Calu3 (cell line): ENCODE measurements around the gene AIPL1. TPM values are rescaled to one million over a fixed set of nuclear protein-coding genes. Genes with fewer than 3 reads are reported as not detected.

Experiments used
- BruUV-seq: library from RNA; stranded (reverse); fragments of 400-500 nt; replicated peaks from 2 replicates; lab custom pipeline; 2021; lab: Mats Ljungman, UMichigan
- CTCF ChIA-PET: fragments of 300-600 bp; sonication (Branson Sonifier 250); formaldehyde crosslinking; loops from one replicate; lab custom pipeline; 2022; ENCODE audit warnings: antibody characterized with exemption; lab: Charles Lee
- DNase-seq: peaks from one replicate; pipeline ENCODE4 v3.0.0; 2022
- H3K27ac Mint-ChIP-seq: one replicate; pipeline ENCODE4 v1.8.0; 2022; ENCODE audit warnings: mixed read lengths; ENCODE audit not compliant: unreplicated experiment
- H3K27me3 Mint-ChIP-seq: one replicate; pipeline ENCODE4 v1.8.0; 2022; ENCODE audit warnings: mixed read lengths; ENCODE audit not compliant: unreplicated experiment
- H3K36me3 Mint-ChIP-seq: one replicate; pipeline ENCODE4 v1.8.0; 2022; ENCODE audit warnings: mild to moderate bottlenecking, moderate library complexity, mixed read lengths; ENCODE audit not compliant: insufficient read depth, unreplicated experiment
- H3K4me1 Mint-ChIP-seq: one replicate; pipeline ENCODE4 v1.8.0; 2022; ENCODE audit warnings: mild to moderate bottlenecking, low read depth, mixed read lengths; ENCODE audit not compliant: unreplicated experiment
- H3K4me3 Mint-ChIP-seq: one replicate; pipeline ENCODE4 v1.8.0; 2022; ENCODE audit warnings: mild to moderate bottlenecking, low read depth, moderate library complexity, mixed read lengths; ENCODE audit not compliant: unreplicated experiment
- H3K9me3 Mint-ChIP-seq: one replicate; pipeline ENCODE4 v1.8.0; 2022; ENCODE audit warnings: low read depth, mixed read lengths; ENCODE audit not compliant: unreplicated experiment
- CTCF ChIP-seq: fragments of 200-600 bp; IDR thresholded peaks from one replicate; pipeline ENCODE4 v1.8.0; 2022; ENCODE audit warnings: antibody characterized with exemption; ENCODE audit not compliant: unreplicated experiment
- intact Hi-C: fragments of 100-400 bp; cut with micrococcal nuclease; formaldehyde crosslinking; loops from one replicate; pipeline ENCODE4 v1.10.0; 2022; ENCODE audit not compliant: unreplicated experiment
- total RNA-seq: library from RNA; stranded (reverse); gene quantifications from 2 replicates; pipeline ENCODE4 v1.2.3, GENCODE V29; 2022

The AIPL1 gene
- total RNA-seq, 1 experiment from 2014 or later: not detected

GRCh38 chr17:6442775-6443174, 7.9 kb upstream of the AIPL1 start:
- no peak for DNase-seq
- peaks cover 9% of the 10 kb centered on the region for H3K4me1 Mint-ChIP-seq
- H3K36me3 Mint-ChIP-seq: peaks cover 20% of the 10 kb centered on the region
- peaks cover 13% of the 10 kb centered on the region for H3K27me3 Mint-ChIP-seq
- CTCF ChIA-PET: no interaction called here
- intact Hi-C loops: no loop called here
- H3K4me3 Mint-ChIP-seq: no peak overlapping the region
- no peak for TF ChIP-seq CTCF
- H3K27ac Mint-ChIP-seq: no peak overlapping the region
- no TSS peak for BruUV-seq
- no peaks in the 10 kb centered on the region for H3K9me3 Mint-ChIP-seq

DNA sequence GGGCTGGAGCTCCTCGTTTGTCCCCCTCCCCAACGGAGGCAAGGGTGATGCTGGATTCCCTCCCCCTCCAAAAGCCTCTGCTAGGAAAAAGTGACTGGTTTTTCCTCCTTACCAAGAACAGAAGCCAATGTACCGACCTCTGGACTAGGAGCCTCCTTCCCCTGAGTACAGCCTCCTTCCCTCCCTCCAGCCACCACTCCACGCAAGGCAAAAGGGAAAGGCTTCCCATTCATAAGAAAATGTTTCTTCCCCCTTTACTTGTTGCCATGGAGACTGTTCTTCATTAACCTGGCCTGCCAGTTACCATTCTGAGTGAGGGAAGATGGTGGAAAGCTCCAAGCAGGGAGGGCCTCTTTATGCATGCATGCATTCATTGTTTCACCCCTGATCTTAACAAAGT, 5.0 kb upstream of the AIPL1 start:
- no TSS peak for BruUV-seq
- Mint-ChIP-seq H3K9me3 (no peaks in the 10 kb centered on the region), H3K4me3 (no peak overlapping the region), H3K27ac (no peak overlapping the region), H3K4me1 (no peaks in the 10 kb centered on the region), H3K36me3 (peaks cover 19% of the 10 kb centered on the region), H3K27me3 (peaks cover 36% of the 10 kb centered on the region)
- no peak for DNase-seq
- CTCF ChIA-PET: no interaction called here
- intact Hi-C loops: no loop called here
- TF ChIP-seq CTCF: no peak

DNA sequence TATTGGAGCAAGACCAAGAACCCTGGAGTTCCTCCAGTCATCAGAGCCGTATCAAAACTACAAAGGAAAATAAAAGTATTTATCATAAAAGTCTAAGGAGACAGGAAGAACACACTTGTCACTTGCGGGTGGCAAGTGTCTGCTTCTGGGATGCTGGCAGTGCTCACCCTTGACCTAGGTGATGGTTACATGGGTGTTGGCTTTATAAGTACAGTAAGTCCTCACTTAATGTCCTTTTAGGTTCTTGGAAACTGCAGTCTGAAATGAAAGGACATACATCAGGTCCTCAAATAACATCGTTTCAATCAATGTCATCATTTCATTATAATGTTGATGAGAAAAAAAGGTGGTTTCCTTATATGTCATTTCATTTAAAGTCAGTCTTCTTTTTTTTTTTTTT, 3.0 kb upstream of the AIPL1 start:
- Mint-ChIP-seq H3K9me3 (no peaks in the 10 kb centered on the region), H3K36me3 (peaks cover 4% of the 10 kb centered on the region), H3K27ac (no peak overlapping the region), H3K4me3 (no peak overlapping the region), H3K4me1 (no peaks in the 10 kb centered on the region), H3K27me3 (peaks cover 49% of the 10 kb centered on the region)
- TF ChIP-seq CTCF: no peak
- intact Hi-C loops: no loop called here
- CTCF ChIA-PET: no interaction called here
- DNase-seq: no peak
- BruUV-seq: no TSS peak

DNA sequence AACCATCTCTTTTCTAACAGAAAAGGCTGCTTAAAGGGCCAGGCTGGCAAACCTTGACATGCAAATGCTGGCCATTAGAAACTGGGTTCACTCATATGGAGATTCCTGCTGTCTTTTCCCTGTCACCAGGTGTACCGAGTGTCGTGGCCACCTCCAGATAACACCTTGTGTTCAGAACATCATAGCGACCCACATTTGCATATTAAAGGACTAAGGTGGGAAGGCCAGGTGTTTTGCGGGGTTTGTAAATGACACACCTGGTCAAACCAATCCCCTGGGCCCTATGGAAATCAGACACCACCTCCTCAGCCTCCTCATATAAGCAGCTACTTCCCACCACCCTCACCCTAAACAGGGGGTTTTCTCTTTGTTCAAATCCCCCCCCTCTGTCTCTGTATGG, 2.5 kb upstream of the AIPL1 start:
- Mint-ChIP-seq H3K27me3 (peaks cover 49% of the 10 kb centered on the region), H3K4me3 (no peak overlapping the region), H3K36me3 (peaks cover 4% of the 10 kb centered on the region), H3K9me3 (no peaks in the 10 kb centered on the region), H3K4me1 (no peaks in the 10 kb centered on the region), H3K27ac (no peak overlapping the region)
- no peak for DNase-seq
- BruUV-seq: no TSS peak
- TF ChIP-seq CTCF: no peak
- intact Hi-C loops: no loop called here
- CTCF ChIA-PET: no interaction called here
